ENCODE data around the gene PIGL.

Gene PIGL

GRCh38 chr17:16354585-16354984 lies 137.6 kb downstream of the PIGL start:
- Histone ChIP-seq H3K36me3 (peaks cover 31% of the 10 kb centered on the region), H3K27me3 (ENCODE audit: insufficient read depth, low read depth, severe bottlenecking) (no peaks in the 10 kb centered on the region), H3K4me3 (ENCODE audit: low read depth, low read length) (no peak overlapping the region), H3K27ac (no peak overlapping the region), H3K9me3 (ENCODE audit: severe bottlenecking) (peaks cover 6% of the 10 kb centered on the region)
- no peak for TF ChIP-seq CTCF (IDR thresholded peaks at IDR 0.05; ENCODE audit: low read depth, low read length)
- DNase-seq, result no peak

- Histone ChIP-seq H3K4me3 (ENCODE audit: low read depth, low read length) (no peak overlapping the region), H3K9me3 (ENCODE audit: severe bottlenecking) (peaks cover 6% of the 10 kb centered on the region), H3K27ac (no peak overlapping the region), H3K36me3 (no peaks in the 10 kb centered on the region; the same call in 1 of the 2 replicates), H3K27me3 (ENCODE audit: insufficient read depth, low read depth, severe bottlenecking) (no peaks in the 10 kb centered on the region)
- TF ChIP-seq CTCF (IDR thresholded peaks at IDR 0.05; ENCODE audit: low read depth, low read length), result no peak
- DNase-seq, result no peak
Observed at GRCh38 chr17:16358394-16358793, 141.4 kb downstream of the PIGL start.

GRCh38 chr17:16361874-16362273 lies 144.9 kb downstream of the PIGL start:
- no peaks in the 10 kb centered on the region for H3K9me3 ChIP-seq (ENCODE audit: severe bottlenecking)
- H3K36me3 ChIP-seq, result no peaks in the 10 kb centered on the region
- no peak for DNase-seq
- no peaks in the 10 kb centered on the region for H3K27me3 ChIP-seq (ENCODE audit: insufficient read depth, low read depth, severe bottlenecking)
- TF ChIP-seq CTCF (IDR thresholded peaks at IDR 0.05; ENCODE audit: low read depth, low read length), result no peak
- no peak overlapping the region for H3K27ac ChIP-seq
- H3K4me3 ChIP-seq (ENCODE audit: low read depth, low read length), result no peak overlapping the region

- peak; percentile 77 for TF ChIP-seq CTCF (IDR thresholded peaks at IDR 0.05; ENCODE audit: low read depth, low read length)
- Histone ChIP-seq H3K4me3 (ENCODE audit: low read depth, low read length) (no peak overlapping the region), H3K27me3 (ENCODE audit: insufficient read depth, low read depth, severe bottlenecking) (no peaks in the 10 kb centered on the region), H3K9me3 (ENCODE audit: severe bottlenecking) (no peaks in the 10 kb centered on the region), H3K36me3 (no peaks in the 10 kb centered on the region), H3K27ac (no peak overlapping the region)
- peak; percentile 82 for DNase-seq
Observed at GRCh38 chr17:16363749-16364536, 146.9 kb downstream of the PIGL start.

GRCh38 chr17:16364625-16365024 lies 147.6 kb downstream of the PIGL start:
- no peaks in the 10 kb centered on the region for H3K27me3 ChIP-seq (ENCODE audit: insufficient read depth, low read depth, severe bottlenecking)
- H3K9me3 ChIP-seq (ENCODE audit: severe bottlenecking), result no peaks in the 10 kb centered on the region
- TF ChIP-seq CTCF (IDR thresholded peaks at IDR 0.05; ENCODE audit: low read depth, low read length), result no peak
- H3K36me3 ChIP-seq, result no peaks in the 10 kb centered on the region
- H3K4me3 ChIP-seq (ENCODE audit: low read depth, low read length), result no peak overlapping the region
- no peak overlapping the region for H3K27ac ChIP-seq
- no peak for DNase-seq

GRCh38 chr17:16371742-16372141 lies 154.7 kb downstream of the PIGL start:
- no peak overlapping the region for H3K27ac ChIP-seq
- no peaks in the 10 kb centered on the region for H3K27me3 ChIP-seq (ENCODE audit: insufficient read depth, low read depth, severe bottlenecking)
- DNase-seq, result no peak
- no peak for TF ChIP-seq CTCF (IDR thresholded peaks at IDR 0.05; ENCODE audit: low read depth, low read length)
- H3K36me3 ChIP-seq, result no peaks in the 10 kb centered on the region
- no peaks in the 10 kb centered on the region for H3K9me3 ChIP-seq (ENCODE audit: severe bottlenecking)
- H3K4me3 ChIP-seq (ENCODE audit: low read depth, low read length), result no peak overlapping the region
